ENCODE data around the gene AIFM1. TPM values are rescaled to one million over a fixed set of nuclear protein-coding genes. Genes with fewer than 3 reads are reported as not detected.

Gene AIFM1
- total and polyA plus RNA-seq, 4 donors: 14.4 to 35.8 (median 31.2) TPM

- Histone ChIP-seq H3K9me3 (ENCODE audit: control insufficient read depth in 4 of 4, insufficient read depth in 3 of 4, low read length in 3 of 4) (no peaks in the 10 kb centered on the region), H3K27me3 (ENCODE audit: control insufficient read depth in 3 of 3, insufficient read depth in 3 of 3, low read length in 2 of 3) (peaks cover 0 to 5% (median 0%) of the 10 kb centered on the region in 3 donors), H3K36me3 (ENCODE audit: control insufficient read depth in 4 of 4, insufficient read depth in 4 of 4, low read length in 4 of 4) (peaks cover 0 to 24% (median 11%) of the 10 kb centered on the region in 4 donors), H3K27ac (ENCODE audit: low read depth in 1 of 2, low read length in 1 of 2) (no peak overlapping the region), H3K4me1 (ENCODE audit: control insufficient read depth in 5 of 5, insufficient read depth in 5 of 5, low read length in 5 of 5) (no peaks in the 10 kb centered on the region), H3K9ac (ENCODE audit: insufficient read depth in 1 of 2, low read length in 2 of 2) (no peak overlapping the region), H3K4me3 (no peak overlapping the region)
- DNase-seq (no peak), ATAC-seq (ENCODE audit: insufficient read depth, low FRiP score) (no peak)
- TF ChIP-seq CTCF (IDR thresholded peaks at IDR 0.05; ENCODE audit: control extremely low read depth, extremely low read depth): no peak
- 92 to 96% methylated on average over 4 of the region's 4 CpGs for WGBS, 2 donors
Observed at GRCh38 chrX:130145123-130145522, 20.5 kb downstream of the AIFM1 start.

- 68 to 71% methylated on average over 3 of the region's 3 CpGs for WGBS, 2 donors
- no peak overlapping the region for H3K27ac ChIP-seq (ENCODE audit: low read depth in 1 of 2, low read length in 1 of 2)
- no peak for TF ChIP-seq CTCF (IDR thresholded peaks at IDR 0.05; ENCODE audit: control extremely low read depth, extremely low read depth)
- peaks cover 0 to 5% (median 0%) of the 10 kb centered on the region in 3 donors for H3K27me3 ChIP-seq (ENCODE audit: control insufficient read depth in 3 of 3, insufficient read depth in 3 of 3, low read length in 2 of 3)
- DNase-seq (no peak), ATAC-seq (ENCODE audit: insufficient read depth, low FRiP score) (no peak)
- no peaks in the 10 kb centered on the region for H3K9me3 ChIP-seq (ENCODE audit: control insufficient read depth in 4 of 4, insufficient read depth in 3 of 4, low read length in 3 of 4)
- no peak overlapping the region for H3K4me3 ChIP-seq
- H3K36me3 ChIP-seq (ENCODE audit: control insufficient read depth in 4 of 4, insufficient read depth in 4 of 4, low read length in 4 of 4): peaks cover 0 to 24% (median 12%) of the 10 kb centered on the region in 4 donors
- H3K4me1 ChIP-seq (ENCODE audit: control insufficient read depth in 5 of 5, insufficient read depth in 5 of 5, low read length in 5 of 5): no peaks in the 10 kb centered on the region
- no peak overlapping the region for H3K9ac ChIP-seq (ENCODE audit: insufficient read depth in 1 of 2, low read length in 2 of 2)
Observed at GRCh38 chrX:130144509-130144908, 21.1 kb downstream of the AIFM1 start.

- 27 to 58% methylated on average over 3 of the region's 3 CpGs for WGBS, 2 donors
- Histone ChIP-seq H3K4me1 (ENCODE audit: control insufficient read depth in 5 of 5, insufficient read depth in 5 of 5, low read length in 5 of 5) (no peaks in the 10 kb centered on the region), H3K9me3 (ENCODE audit: control insufficient read depth in 4 of 4, insufficient read depth in 3 of 4, low read length in 3 of 4) (no peaks in the 10 kb centered on the region), H3K4me3 (no peak overlapping the region), H3K27me3 (ENCODE audit: control insufficient read depth in 3 of 3, insufficient read depth in 3 of 3, low read length in 2 of 3) (peaks cover 0 to 4% (median 2%) of the 10 kb centered on the region in 3 donors), H3K9ac (ENCODE audit: insufficient read depth in 1 of 2, low read length in 2 of 2) (no peak overlapping the region), H3K36me3 (ENCODE audit: control insufficient read depth in 4 of 4, insufficient read depth in 4 of 4, low read length in 4 of 4) (peaks cover 5 to 17% (median 11%) of the 10 kb centered on the region in 4 donors), H3K27ac (ENCODE audit: low read depth in 1 of 2, low read length in 1 of 2) (no peak overlapping the region)
- DNase-seq: peak in 1 of 3 donors; percentile 7
- no peak for TF ChIP-seq CTCF (IDR thresholded peaks at IDR 0.05; ENCODE audit: control extremely low read depth, extremely low read depth)
- no peak for ATAC-seq (ENCODE audit: insufficient read depth, low FRiP score)
Observed at GRCh38 chrX:130139474-130140201, 26.0 kb downstream of the AIFM1 start.

Data from lung (tissue), 12 donors.